Activated T-cell treated with anti-CD3 and anti-CD28 coated beads for 4 hours (primary cell): ENCODE data around the gene MYL3.
"Not testable (repeated sequence)": the region's sequence is repeated elsewhere in the genome, so short reads cannot be mapped to it uniquely, and the experiment has no call there.

Experiments
- DNase-seq: peaks from one replicate; pipeline ENCODE4 v3.0.0-alpha.2; 2020

The MYL3 gene

DNA sequence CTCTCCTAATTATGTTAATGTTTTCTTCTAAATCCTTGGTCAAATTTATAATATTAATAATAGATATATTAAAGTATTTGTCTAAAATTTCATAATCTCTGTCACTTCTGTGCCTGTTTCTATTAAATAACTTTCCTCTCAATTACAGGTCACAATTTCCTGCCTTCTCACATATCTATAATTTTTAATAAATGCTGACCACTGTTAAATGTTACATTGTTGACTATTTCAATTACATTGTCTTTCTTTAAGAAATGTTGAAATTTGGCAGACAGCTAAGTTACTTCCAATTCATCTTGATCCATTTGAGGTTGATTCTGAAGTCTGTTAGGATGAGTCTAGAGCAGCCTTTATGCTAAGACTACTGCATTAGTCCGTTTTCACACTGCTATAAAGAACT is 41.7 kb downstream of the MYL3 start:
- no peak for DNase-seq

DNA sequence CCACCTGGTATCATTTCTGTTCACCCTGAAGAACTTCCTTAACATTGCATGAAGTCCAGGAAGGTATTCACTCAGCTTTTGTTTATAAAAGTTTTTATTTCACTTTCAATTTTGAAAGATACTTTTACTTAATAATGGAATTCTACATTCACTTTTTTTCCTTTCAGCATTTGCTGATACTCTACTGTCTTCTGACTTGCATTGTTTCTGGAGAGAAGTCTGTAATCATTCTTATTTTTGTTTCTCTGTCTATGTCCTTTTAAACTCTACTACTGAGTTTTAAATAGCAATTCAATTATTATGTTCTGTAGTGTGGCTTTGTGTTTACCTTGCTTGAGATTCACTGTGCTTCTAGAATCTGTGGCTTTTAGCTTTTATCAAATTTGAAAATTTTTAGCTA is 42.4 kb downstream of the MYL3 start:
- no peak for DNase-seq

DNA sequence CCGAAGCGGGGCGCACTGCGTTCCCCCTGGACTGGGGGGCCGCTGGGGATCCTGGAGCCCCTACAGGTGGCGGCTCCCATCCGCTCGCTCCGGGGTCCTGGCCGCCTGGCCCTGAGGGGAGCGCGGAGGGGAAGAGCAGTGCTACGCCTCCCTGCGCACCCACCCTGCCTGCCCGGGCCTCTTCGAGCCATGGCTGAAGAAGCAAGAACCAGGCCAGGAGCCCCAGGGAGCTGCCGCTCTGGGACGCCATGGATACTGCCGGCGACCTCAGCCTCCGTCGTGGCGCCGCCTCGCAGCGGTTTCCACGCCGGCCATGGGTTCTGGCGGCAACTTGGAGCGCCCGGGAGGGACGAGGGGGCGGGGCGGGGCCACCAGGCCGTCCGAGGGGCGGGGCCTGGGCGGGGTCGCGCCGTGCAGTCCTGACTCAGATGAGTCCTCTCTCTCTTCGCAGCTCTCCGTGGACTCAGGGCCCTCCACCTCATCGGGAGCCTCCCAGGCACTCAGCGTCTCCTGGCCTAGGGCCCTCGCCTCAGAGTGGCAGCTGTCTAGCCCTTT is 50.9 kb downstream of the MYL3 start:
- peak; percentile 57 for DNase-seq

DNA sequence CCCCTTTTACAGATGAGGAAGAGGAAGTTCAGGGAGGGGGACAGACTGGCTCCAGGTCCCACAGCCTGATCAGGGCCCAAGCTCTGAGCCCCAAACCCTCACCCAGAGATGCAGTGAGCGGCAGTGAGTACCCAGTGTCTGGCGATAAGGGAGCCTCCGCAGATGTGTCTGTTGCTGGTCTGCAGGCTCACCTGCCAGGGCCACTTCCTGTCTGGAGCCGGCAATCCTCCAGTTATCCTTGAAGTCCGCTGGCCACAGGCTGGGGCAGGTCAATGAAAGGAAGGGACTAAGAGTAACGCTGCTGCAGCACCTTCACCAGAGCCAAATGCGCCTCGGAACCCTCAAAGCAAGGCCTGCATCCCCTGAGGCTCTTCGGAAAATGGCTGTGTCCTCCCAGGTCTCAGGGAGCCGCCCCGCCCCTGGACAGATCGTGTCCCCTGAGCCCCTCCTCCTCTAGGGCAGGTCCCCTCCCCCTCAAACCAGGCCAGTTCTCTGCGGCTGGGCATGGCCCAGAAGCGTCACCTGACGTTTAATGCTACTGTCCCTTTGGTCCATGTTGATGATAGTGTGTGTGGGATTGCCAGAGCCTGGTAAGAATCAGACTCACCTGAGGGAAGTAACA is 51.5 kb downstream of the MYL3 start:
- DNase-seq = no peak

DNA sequence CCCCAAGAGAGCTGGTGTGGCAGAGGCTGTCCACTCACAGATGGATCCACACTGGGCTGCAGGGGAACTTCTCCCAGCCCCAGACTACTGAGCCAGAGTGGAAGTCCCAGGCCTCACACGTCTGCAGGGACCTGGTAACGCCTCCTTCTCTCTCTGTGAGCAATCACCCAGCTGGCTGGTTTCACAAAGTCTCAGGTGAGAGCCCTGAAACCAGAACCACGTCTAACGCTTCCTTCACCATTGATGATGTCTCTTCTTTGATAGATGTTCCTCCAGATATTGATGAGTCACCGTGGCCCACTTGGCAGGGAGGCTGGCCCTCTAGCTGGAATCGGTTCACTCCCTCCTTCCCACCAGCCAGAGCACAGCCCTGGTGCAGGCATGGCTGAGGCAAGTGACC is 54.5 kb downstream of the MYL3 start:
- DNase-seq = not testable (repeated sequence)
